Effector CD4-positive, alpha-beta T cell (primary cell): Measurements from ENCODE around the gene MELTF.
"Not testable (repeated sequence)": the region's sequence is repeated elsewhere in the genome, so short reads cannot be mapped to it uniquely, and the experiment has no call there.

Experiments
- DNase-seq: peaks from one replicate; pipeline ENCODE4 v3.0.0-alpha.2; 2020
- total RNA-seq: gene quantifications from one replicate; lab custom pipeline; 2026; lab: John Stamatoyannopoulos, UW

The MELTF gene
- total RNA-seq: 2.4 reads per million, percentile 7 among the genes with 10 or more reads in this experiment

GRCh38 chr3:197029511-197030167 is at the start of gene MELTF:
TSS of gene MELTF (minus strand) at chr3:197029817. CDS start at chr3:197029702, 115 bp downstream.
- DNase-seq: peak; percentile 61

GRCh38 chr3:197076415-197076814 is 46.8 kb upstream of the MELTF start:
- no peak for DNase-seq

GRCh38 chr3:197068077-197068476 is 38.5 kb upstream of the MELTF start:
- DNase-seq: no peak

GRCh38 chr3:197064771-197065170 is 35.2 kb upstream of the MELTF start:
- DNase-seq: no peak

GRCh38 chr3:197062446-197062845 is 32.8 kb upstream of the MELTF start:
- DNase-seq: no peak

- not testable (repeated sequence) for DNase-seq
Measured at GRCh38 chr3:197051637-197052036, 22.0 kb upstream of the MELTF start.

- no peak for DNase-seq
Measured at GRCh38 chr3:197050511-197050910, 20.9 kb upstream of the MELTF start.

GRCh38 chr3:197042539-197042938 is 12.9 kb upstream of the MELTF start:
- DNase-seq: no peak

- DNase-seq: no peak
Measured at GRCh38 chr3:197041875-197042488, 12.4 kb upstream of the MELTF start.

- no peak for DNase-seq
Measured at GRCh38 chr3:197040658-197041057, 11.0 kb upstream of the MELTF start.

GRCh38 chr3:197038679-197039462 is 9.3 kb upstream of the MELTF start:
- no peak for DNase-seq

- DNase-seq: no peak
Measured at GRCh38 chr3:197035577-197035976, 6.0 kb upstream of the MELTF start.

GRCh38 chr3:197034778-197035177 is 5.2 kb upstream of the MELTF start:
- not testable (repeated sequence) for DNase-seq

GRCh38 chr3:197033764-197034163 is 4.1 kb upstream of the MELTF start:
- not testable (repeated sequence) for DNase-seq

- DNase-seq: no peak
Measured at GRCh38 chr3:197031315-197032285, 2.0 kb upstream of the MELTF start.

GRCh38 chr3:197030379-197031314 is 1.0 kb upstream of the MELTF start:
- no peak for DNase-seq

- DNase-seq: no peak
Measured at GRCh38 chr3:197028728-197029510, 698 bp downstream of the MELTF start.

GRCh38 chr3:197027896-197028727 is 1.5 kb downstream of the MELTF start:
- no peak for DNase-seq

GRCh38 chr3:197027151-197027895 is 2.3 kb downstream of the MELTF start:
- DNase-seq: no peak
